H1 (cell line): ENCODE data around the gene RPS19. TPM values are rescaled to one million over a fixed set of nuclear protein-coding genes. Genes with fewer than 3 reads are reported as not detected.

Source experiments
- CTCF ChIA-PET: fragments of 300-600 bp; sonication (Branson Sonifier 250); formaldehyde crosslinking; loops from one replicate; lab custom pipeline; 2021; ENCODE audit not compliant: partially characterized antibody; lab: Charles Lee
- POLR2A ChIA-PET: fragments of 300-600 bp; sonication (Branson Sonifier 250); formaldehyde crosslinking; loops from one replicate; lab custom pipeline; 2021; ENCODE audit warnings: inconsistent platforms; ENCODE audit not compliant: partially characterized antibody; lab: Charles Lee
- DNase-seq, 2 experiments: peaks; one replicate each; pipeline versions ENCODE4 v3.0.0 to v3.0.0-alpha.2; 2010 to 2022; ENCODE audit warnings: low spot score in 2 of 2, low read depth in 1 of 2, mixed read lengths in 1 of 2
- FAIRE-seq: peaks from 2 replicates; lab custom pipeline; 2011; peaks lifted over from hg19 to GRCh38; lab: Jason Lieb, UNC
- H2AFZ ChIP-seq: 2 replicates; pipeline ENCODE4 v1.8.1; 2012; ENCODE audit warnings: low read length, inconsistent platforms
- H2AK5ac ChIP-seq: 2 replicates; pipeline ENCODE4 v1.6.1; 2013; ENCODE audit warnings: low read depth, low read length
- H2BK120ac ChIP-seq: replicated peaks from 2 replicates; pipeline ENCODE3; 2013; ENCODE audit warnings: low read depth, low read length, inconsistent platforms
- H2BK12ac ChIP-seq: 2 replicates; pipeline ENCODE4 v1.6.1; 2013; ENCODE audit warnings: low read depth, low read length
- H2BK15ac ChIP-seq: 2 replicates; pipeline ENCODE4 v1.6.1; 2013; ENCODE audit warnings: low read length
- H2BK20ac ChIP-seq: 2 replicates; pipeline ENCODE4 v1.6.1; 2013; ENCODE audit warnings: low read length
- H2BK5ac ChIP-seq: 2 replicates; pipeline ENCODE4 v1.6.1; 2013; ENCODE audit warnings: low read depth, low read length
- H3K14ac ChIP-seq: 2 replicates; pipeline ENCODE4 v1.6.1; 2013; ENCODE audit warnings: inconsistent platforms; ENCODE audit not compliant: insufficient read length
- H3K18ac ChIP-seq: 2 replicates; pipeline ENCODE4 v1.6.1; 2013; ENCODE audit warnings: low read length; ENCODE audit errors: extremely low read depth
- H3K23ac ChIP-seq: 2 replicates; pipeline ENCODE4 v1.6.1; 2013; ENCODE audit warnings: inconsistent platforms; ENCODE audit not compliant: insufficient read length
- H3K23me2 ChIP-seq: 2 replicates; pipeline ENCODE4 v1.6.1; 2013; ENCODE audit warnings: low read depth, low read length
- H3K27ac ChIP-seq: 2 replicates; pipeline ENCODE4 v1.6.1; 2011; ENCODE audit warnings: low read depth, low read length, inconsistent platforms
- H3K27me3 ChIP-seq, 4 experiments: replicated peaks in 1 of 4; 1 replicate in 1 of 4; 2 replicates in 3 of 4; pipeline versions ENCODE4 v1.6.1 to v1.8.1; 2011 to 2013; ENCODE audit warnings: low read length in 3 of 4, mild to moderate bottlenecking in 3 of 4, inconsistent platforms in 2 of 4, mixed read lengths in 2 of 4, moderate library complexity in 1 of 4; ENCODE audit not compliant: control insufficient read depth in 3 of 4, insufficient read depth in 3 of 4; ENCODE audit errors: extremely low read depth in 1 of 4
- H3K36me3 ChIP-seq, 4 experiments: 2 replicates each; pipeline versions ENCODE4 v1.6.1 to v1.8.1; 2011 to 2013; ENCODE audit warnings: mild to moderate bottlenecking in 4 of 4, low read length in 3 of 4, moderate library complexity in 2 of 4, control low read depth in 1 of 4, inconsistent platforms in 1 of 4; ENCODE audit not compliant: insufficient read depth in 4 of 4, control insufficient read depth in 2 of 4
- H3K4ac ChIP-seq: replicated peaks from 2 replicates; pipeline ENCODE3; 2013; ENCODE audit warnings: low read length, low read depth, mixed read lengths, inconsistent platforms; ENCODE audit not compliant: insufficient read length
- H3K4me1 ChIP-seq, 4 experiments: replicated peaks in 1 of 4; 1 replicate in 1 of 4; 2 replicates in 3 of 4; pipeline versions ENCODE4 v1.6.1 to v1.8.1; 2011 to 2013; ENCODE audit warnings: low read length in 3 of 4, inconsistent platforms in 2 of 4, mixed read lengths in 1 of 4; ENCODE audit not compliant: insufficient read depth in 4 of 4, control insufficient read depth in 3 of 4
- H3K4me2 ChIP-seq, 2 experiments: 2 replicates each; pipeline versions ENCODE4 v1.6.1 to v1.8.1; 2011 to 2013; ENCODE audit warnings: low read depth in 2 of 2, low read length in 2 of 2, control low read depth in 1 of 2, inconsistent platforms in 1 of 2, mild to moderate bottlenecking in 1 of 2; ENCODE audit not compliant: insufficient read depth in 1 of 2
- H3K4me3 ChIP-seq, 4 experiments: fragments of 200-600, 300-600 bp in 1 of 4; sonication (generic), shearing (Covaris generic), sonication (Bioruptor Twin) in 1 of 4; 2 replicates each; pipeline versions ENCODE4 v1.5.1 to v1.8.1; 2011 to 2016; ENCODE audit warnings: low read length in 4 of 4, low read depth in 3 of 4, control low read depth in 2 of 4, inconsistent platforms in 2 of 4, mild to moderate bottlenecking in 2 of 4, mixed read lengths in 1 of 4, moderate library complexity in 1 of 4; ENCODE audit not compliant: insufficient read depth in 2 of 4; ENCODE audit errors: extremely low read depth in 1 of 4
- H3K56ac ChIP-seq: replicated peaks from 2 replicates; pipeline ENCODE3; 2013; ENCODE audit warnings: low read depth, mild to moderate bottlenecking, mixed read lengths, low read length, inconsistent platforms; ENCODE audit not compliant: insufficient read length
- H3K79me1 ChIP-seq: 2 replicates; pipeline ENCODE4 v1.6.1; 2013; ENCODE audit warnings: low read depth, low read length, control low read depth
- H3K79me2 ChIP-seq, 2 experiments: 2 replicates each; pipeline versions ENCODE4 v1.6.1 to v1.8.1; 2012 to 2013; ENCODE audit warnings: low read length in 2 of 2, mild to moderate bottlenecking in 2 of 2, inconsistent platforms in 1 of 2; ENCODE audit not compliant: insufficient read depth in 2 of 2, control insufficient read depth in 1 of 2
- H3K9ac ChIP-seq, 4 experiments: replicated peaks in 1 of 4; 1 replicate in 1 of 4; 2 replicates in 3 of 4; pipeline versions ENCODE4 v1.6.1 to v1.8.1; 2011 to 2013; ENCODE audit warnings: low read depth in 3 of 4, low read length in 3 of 4, control low read depth in 2 of 4, mild to moderate bottlenecking in 2 of 4, moderate library complexity in 2 of 4, inconsistent platforms in 1 of 4; ENCODE audit errors: extremely low read depth in 1 of 4
- H3K9me3 ChIP-seq, 2 experiments: 2 replicates each; pipeline versions ENCODE4 v1.6.1 to v1.8.1; 2012 to 2013; ENCODE audit warnings: mild to moderate bottlenecking in 2 of 2, moderate library complexity in 2 of 2, control low read depth in 1 of 2, inconsistent platforms in 1 of 2, low read depth in 1 of 2, low read length in 1 of 2, mixed read lengths in 1 of 2; ENCODE audit not compliant: insufficient read depth in 2 of 2
- H4K20me1 ChIP-seq, 2 experiments: replicated peaks in 1 of 2; 2 replicates each; pipeline versions ENCODE3 to v1.8.1; 2011 to 2013; ENCODE audit warnings: inconsistent platforms in 2 of 2, low read length in 2 of 2, mild to moderate bottlenecking in 1 of 2; ENCODE audit not compliant: insufficient read depth in 2 of 2, control insufficient read depth in 1 of 2
- H4K5ac ChIP-seq: 2 replicates; pipeline ENCODE4 v1.6.1; 2013; ENCODE audit warnings: low read length, low read depth, mixed read lengths, inconsistent platforms; ENCODE audit not compliant: insufficient read length
- H4K8ac ChIP-seq: 2 replicates; pipeline ENCODE4 v1.8.0; 2013; ENCODE audit warnings: mild to moderate bottlenecking, moderate library complexity, low read length, inconsistent platforms; ENCODE audit not compliant: insufficient read depth; ENCODE audit errors: extremely low read depth
- H4K91ac ChIP-seq: replicated peaks from 2 replicates; pipeline ENCODE3; 2013; ENCODE audit warnings: low read length, mixed read lengths, inconsistent platforms; ENCODE audit not compliant: insufficient read length
- CEBPB ChIP-seq: IDR thresholded peaks from 2 replicates; pipeline ENCODE4 v1.6.1; 2012; ENCODE audit warnings: low read depth, low read length
- CREB1 ChIP-seq: IDR thresholded peaks from 2 replicates; pipeline ENCODE4 v1.6.1; 2012; ENCODE audit warnings: inconsistent platforms
- EGR1 ChIP-seq: IDR thresholded peaks from 2 replicates; pipeline ENCODE4 v1.6.1; 2011; ENCODE audit warnings: low read depth, low read length, borderline replicate concordance
- EZH2 ChIP-seq: fragments of 200-600 bp; sonication (generic); IDR thresholded peaks from 2 replicates; pipeline ENCODE4 v1.7.1; 2012; ENCODE audit warnings: low read depth, mild to moderate bottlenecking, moderate library complexity, low read length, inconsistent platforms; ENCODE audit not compliant: severe bottlenecking
- KDM1A ChIP-seq: fragments of 200-600, 300-600 bp; sonication (generic); IDR thresholded peaks from 2 replicates; pipeline ENCODE4 v1.7.1; 2016; ENCODE audit warnings: mild to moderate bottlenecking, low read length, borderline replicate concordance
- KDM5A ChIP-seq: fragments of 200-600 bp; IDR thresholded peaks from 2 replicates; pipeline ENCODE4 v1.7.1; 2012; ENCODE audit warnings: mild to moderate bottlenecking, low read length, inconsistent platforms, mixed read lengths
- NRF1 ChIP-seq: IDR thresholded peaks from 2 replicates; pipeline ENCODE4 v1.6.1; 2011; ENCODE audit warnings: mild to moderate bottlenecking, low read depth, low read length, improper control_type of control experiment
- POLR2A ChIP-seq, 2 experiments: IDR thresholded peaks; 1 replicate in 1 of 2; 2 replicates in 1 of 2; pipeline ENCODE4 v1.6.1; 2011; ENCODE audit warnings: low read depth in 2 of 2, low read length in 2 of 2, mild to moderate bottlenecking in 2 of 2; ENCODE audit errors: control extremely low read depth in 1 of 2
- POLR2AphosphoS5 ChIP-seq: IDR thresholded peaks from 2 replicates; pipeline ENCODE4 v1.6.1; 2011; ENCODE audit warnings: low read depth, low read length
- RBBP5 ChIP-seq: IDR thresholded peaks from 2 replicates; pipeline ENCODE4 v1.7.1; 2012; ENCODE audit warnings: low read depth, mild to moderate bottlenecking, inconsistent platforms, low read length, moderate library complexity, borderline replicate concordance
- SAP30 ChIP-seq: fragments of 300-600 bp; sonication (generic); IDR thresholded peaks from 2 replicates; pipeline ENCODE4 v1.7.1; 2012; ENCODE audit warnings: low read length, moderate library complexity, mild to moderate bottlenecking, inconsistent platforms; ENCODE audit not compliant: insufficient read depth, insufficient replicate concordance
- TEAD4 ChIP-seq: IDR thresholded peaks from 2 replicates; pipeline ENCODE4 v1.6.1; 2012; ENCODE audit warnings: low read depth, low read length, inconsistent platforms, mixed read lengths
- WGBS, 2 experiments: shearing (Covaris generic) in 1 of 2; methylation state at CpG; one replicate each; pipeline versions ENCODE4 v1.1.6 to v1.1.7; 2013 to 2015; ENCODE audit warnings: low lambda C conversion rate in 2 of 2, mixed read lengths in 2 of 2, inconsistent platforms in 1 of 2, low coverage in 1 of 2, missing lambda C conversion rate in 1 of 2; ENCODE audit not compliant: insufficient replicate concordance in 2 of 2, insufficient coverage in 1 of 2, insufficient read length in 1 of 2; ENCODE audit errors: extremely low coverage in 1 of 2, missing lambda C conversion rate in 1 of 2; 5-methylcytosine and 5-hydroxymethylcytosine counted together
- polyA plus RNA-seq, 7 experiments: library from polyadenylated mRNA; depleted of rRNA in 3 of 7; stranded (reverse) in 5 of 7; unstranded in 2 of 7; fragments of >200 nt in 5 of 7; fragments of 200-250 nt in 2 of 7; gene quantifications; 1 replicate in 5 of 7; 2 replicates in 1 of 7; 4 replicates in 1 of 7; pipeline versions ENCODE4 v1.2.1 to v1.2.3, GENCODE V29; 2011 to 2013; ENCODE audit warnings: missing spikeins in 2 of 7, mixed read lengths in 2 of 7
- total RNA-seq: library from RNA; stranded (reverse); fragmentation: NEBNext Ultra II Directional; extraction: Animal tissue kit (Norgen Biotek cat#: 25700); gene quantifications from 2 replicates; pipeline ENCODE4 v1.2.1, GENCODE V29; 2021
- TF ChIP-seq, protein P1 (sequence below): IDR thresholded peaks from 2 replicates; pipeline ENCODE4 v1.6.1; 2011; ENCODE audit warnings: low read length, improper control_type of control experiment

RPS19 gene
- total and polyA plus RNA-seq, 2 of the 8 experiments (the other 6 are each of a cell fraction or from before 2014, with no cell fraction given), result 2,817 to 5,751 TPM

DNA sequence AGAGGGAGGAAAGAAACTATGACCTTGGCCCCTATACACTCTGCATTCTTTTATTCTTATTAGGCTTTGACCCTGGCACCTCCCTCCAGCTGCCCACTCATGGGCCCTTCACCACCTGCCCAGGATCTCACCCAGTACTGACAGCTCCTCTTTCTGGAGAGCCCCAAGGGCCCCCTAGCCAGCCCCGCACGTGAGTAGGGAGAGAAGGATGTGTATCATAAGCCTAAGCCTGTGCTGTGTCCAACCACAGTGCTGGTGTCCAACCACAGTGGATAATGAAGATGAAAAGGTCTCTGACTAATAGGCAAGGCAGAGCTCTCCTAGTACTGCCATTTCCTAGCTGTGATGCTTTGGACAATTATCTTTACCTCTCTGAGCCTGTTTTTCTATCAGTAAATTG, 11.0 kb upstream of the RPS19 start:
- CTCF ChIA-PET, result interaction anchor here (1.2 to 2.1 kb wide), 2 partner anchors 54 to 56 kb away, joined by 3 to 6 read pairs; no protein-coding TSS in a partner anchor
- DNase-seq, result no peak
- Histone ChIP-seq H4K20me1 (no peaks in the 10 kb centered on the region), H4K91ac (no peak overlapping the region), H3K56ac (no peak overlapping the region), H4K8ac (no peak overlapping the region), H3K23ac (no peak overlapping the region), H2BK12ac (no peak overlapping the region), H3K36me3 (no peaks in the 10 kb centered on the region), H3K18ac (no peak overlapping the region), H3K23me2 (no peaks in the 10 kb centered on the region), H2AFZ (no peak overlapping the region), H3K27ac (no peak overlapping the region), H3K9ac (no peak overlapping the region), H2AK5ac (no peak overlapping the region), H3K79me2 (no peaks in the 10 kb centered on the region), H2BK120ac (no peak overlapping the region), H2BK20ac (no peak overlapping the region), H3K27me3 (no peaks in the 10 kb centered on the region; a peak in 1 of 7 replicates), H3K4me1 (no peaks in the 10 kb centered on the region; a peak in 1 of 7 replicates), H3K4me2 (no peak overlapping the region), H3K14ac (no peak overlapping the region), H3K79me1 (no peaks in the 10 kb centered on the region), H2BK15ac (no peak overlapping the region), H3K9me3 (peaks cover 0 to 19% of the 10 kb centered on the region in 2 experiments; a peak in 3 of 4 replicates), H4K5ac (no peak overlapping the region), H3K4me3 (no peak overlapping the region), H2BK5ac (no peak overlapping the region), H3K4ac (no peak overlapping the region)
- FAIRE-seq, result no peak
- WGBS, 2 experiments, result 65% methylated on average over 2 of the region's 2 CpGs; no CpG with 5 or more reads in 1 of the 2 experiments
- POLR2A ChIA-PET, result interaction anchor here (1.5 to 4.1 kb wide), 3 partner anchors 11 to 409 kb away, joined by 3 to 31 read pairs (median 6); partner anchors contain the start of genes DMAC2 and RPS19
- TF ChIP-seq EZH2, result no peak
- no peak for TF ChIP-seq NRF1
- TF ChIP-seq CREB1, result no peak
- TF ChIP-seq SAP30, result no peak
- no peak for TF ChIP-seq POLR2A (IDR thresholded peaks at IDR 0.05; ENCODE audit: control extremely low read depth in 1 of 2, low read depth in 2 of 2, low read length in 2 of 2)
- no peak for TF ChIP-seq POLR2AphosphoS5
- no peak for TF ChIP-seq CEBPB
- TF ChIP-seq, protein P1, sequence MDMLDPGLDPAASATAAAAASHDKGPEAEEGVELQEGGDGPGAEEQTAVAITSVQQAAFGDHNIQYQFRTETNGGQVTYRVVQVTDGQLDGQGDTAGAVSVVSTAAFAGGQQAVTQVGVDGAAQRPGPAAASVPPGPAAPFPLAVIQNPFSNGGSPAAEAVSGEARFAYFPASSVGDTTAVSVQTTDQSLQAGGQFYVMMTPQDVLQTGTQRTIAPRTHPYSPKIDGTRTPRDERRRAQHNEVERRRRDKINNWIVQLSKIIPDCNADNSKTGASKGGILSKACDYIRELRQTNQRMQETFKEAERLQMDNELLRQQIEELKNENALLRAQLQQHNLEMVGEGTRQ, result no peak
- TF ChIP-seq TEAD4, result no peak
- TF ChIP-seq RBBP5, result no peak
- TF ChIP-seq EGR1, result no peak
- no peak for TF ChIP-seq KDM5A
- no peak for TF ChIP-seq KDM1A
